HepG2 (cell line): ENCODE measurements around the gene ZIK1. TPM values are rescaled to one million over a fixed set of nuclear protein-coding genes. Genes with fewer than 3 reads are reported as not detected.

Source experiments
- FUBP1 ChIP-seq: sonication (generic); formaldehyde crosslinking; IDR thresholded peaks from 2 replicates; pipeline ENCODE4 v1.5.1; 2020; ENCODE audit warnings: missing genetic modification reagents, mild to moderate bottlenecking, borderline replicate concordance
- HMGA1 ChIP-seq: sonication (generic); formaldehyde crosslinking; conservative IDR thresholded peaks from 2 replicates; pipeline ENCODE4 v1.4.0; 2020; ENCODE audit warnings: missing genetic modification reagents
- MBNL3 ChIP-seq: fragments of 250-450 bp; sonication (Bioruptor Pico); conservative IDR thresholded peaks from 2 replicates; pipeline ENCODE4 v1.8.0; 2022; ENCODE audit warnings: mild to moderate bottlenecking, inconsistent platforms
- MEIS1 ChIP-seq: sonication (generic); formaldehyde crosslinking; IDR thresholded peaks from 2 replicates; pipeline ENCODE4 v1.9.0; 2021; ENCODE audit warnings: mild to moderate bottlenecking, missing genetic modification reagents, moderate library complexity, borderline replicate concordance
- NFE2L2 ChIP-seq: fragments of 150-350 bp; IDR thresholded peaks from 2 replicates; pipeline ENCODE4 v1.6.1; 2014; ENCODE audit warnings: low read length
- POLR2AphosphoS5 ChIP-seq: IDR thresholded peaks from 2 replicates; pipeline ENCODE4 v1.6.1; 2012; ENCODE audit warnings: low read depth, low read length
- SRF ChIP-seq: IDR thresholded peaks from 2 replicates; pipeline ENCODE4 v1.6.1; 2011; ENCODE audit warnings: mild to moderate bottlenecking, low read depth, low read length, moderate library complexity
- ZFY ChIP-seq: sonication (generic); formaldehyde crosslinking; IDR thresholded peaks from 2 replicates; pipeline ENCODE4 v1.4.0; 2020; ENCODE audit warnings: missing genetic modification reagents
- ZNF414 ChIP-seq: sonication (generic); formaldehyde crosslinking; IDR thresholded peaks from 2 replicates; pipeline ENCODE4 v1.5.0; 2020; ENCODE audit warnings: missing genetic modification reagents
- ZNF672 ChIP-seq: sonication (generic); formaldehyde crosslinking; IDR thresholded peaks from 2 replicates; pipeline ENCODE4 v1.8.1; 2022; ENCODE audit warnings: missing genetic modification reagents
- ZSCAN21 ChIP-seq: sonication (generic); formaldehyde crosslinking; IDR thresholded peaks from 2 replicates; pipeline ENCODE4 v1.8.0; 2022; ENCODE audit warnings: mild to moderate bottlenecking, missing genetic modification reagents, moderate library complexity, borderline replicate concordance
- polyA plus RNA-seq, 8 experiments: library from polyadenylated mRNA; depleted of rRNA in 3 of 8; stranded (reverse) in 7 of 8; unstranded in 1 of 8; fragments of >200 nt; fragmentation: Illumina TruSeq in 4 of 8; extraction: Trizol in 4 of 8; gene quantifications; 2 replicates each; pipeline versions ENCODE4 v1.2.1 to v1.2.3, GENCODE V29; 2011 to 2016; ENCODE audit warnings: low read depth in 4 of 8, missing spikeins in 1 of 8, mixed read lengths in 1 of 8; ENCODE audit not compliant: insufficient read depth in 1 of 8
- total RNA-seq, 5 experiments: library from RNA; depleted of rRNA; stranded (reverse); fragments of >200 nt; fragmentation: Illumina TruSeq; extraction: Trizol; gene quantifications; 2 replicates each; pipeline ENCODE4 v1.2.3, GENCODE V29; 2016; ENCODE audit warnings: low read depth in 1 of 5
- TF ChIP-seq, protein P1 (sequence below): IDR thresholded peaks from 2 replicates; pipeline ENCODE4 v1.6.1; 2016; ENCODE audit warnings: missing compliant biosample characterization, missing genetic modification reagents, borderline replicate concordance
- TF ChIP-seq, protein P2 (sequence below): sonication (generic); formaldehyde crosslinking; IDR thresholded peaks from 2 replicates; pipeline ENCODE4 v1.8.0; 2022; ENCODE audit warnings: mild to moderate bottlenecking, missing genetic modification reagents; ENCODE audit not compliant: insufficient replicate concordance
- TF ChIP-seq, protein P3 (sequence below): sonication (generic); formaldehyde crosslinking; conservative IDR thresholded peaks from 2 replicates; pipeline ENCODE4 v1.4.0; 2020; ENCODE audit warnings: missing genetic modification reagents
- TF ChIP-seq, protein P4 (sequence below): sonication (generic); formaldehyde crosslinking; IDR thresholded peaks from 2 replicates; pipeline ENCODE4 v1.4.0; 2020; ENCODE audit warnings: mild to moderate bottlenecking, low read depth, missing genetic modification reagents
- TF ChIP-seq, protein P5 (sequence below): sonication (generic); formaldehyde crosslinking; conservative IDR thresholded peaks from 2 replicates; pipeline ENCODE4 v1.4.0; 2020; ENCODE audit warnings: missing genetic modification reagents

ZIK1 gene
- total and polyA plus RNA-seq, 2 of the 13 experiments (the other 11 are each of a cell fraction or from before 2014, with no cell fraction given) = 2.1 to 7.2 TPM

DNA sequence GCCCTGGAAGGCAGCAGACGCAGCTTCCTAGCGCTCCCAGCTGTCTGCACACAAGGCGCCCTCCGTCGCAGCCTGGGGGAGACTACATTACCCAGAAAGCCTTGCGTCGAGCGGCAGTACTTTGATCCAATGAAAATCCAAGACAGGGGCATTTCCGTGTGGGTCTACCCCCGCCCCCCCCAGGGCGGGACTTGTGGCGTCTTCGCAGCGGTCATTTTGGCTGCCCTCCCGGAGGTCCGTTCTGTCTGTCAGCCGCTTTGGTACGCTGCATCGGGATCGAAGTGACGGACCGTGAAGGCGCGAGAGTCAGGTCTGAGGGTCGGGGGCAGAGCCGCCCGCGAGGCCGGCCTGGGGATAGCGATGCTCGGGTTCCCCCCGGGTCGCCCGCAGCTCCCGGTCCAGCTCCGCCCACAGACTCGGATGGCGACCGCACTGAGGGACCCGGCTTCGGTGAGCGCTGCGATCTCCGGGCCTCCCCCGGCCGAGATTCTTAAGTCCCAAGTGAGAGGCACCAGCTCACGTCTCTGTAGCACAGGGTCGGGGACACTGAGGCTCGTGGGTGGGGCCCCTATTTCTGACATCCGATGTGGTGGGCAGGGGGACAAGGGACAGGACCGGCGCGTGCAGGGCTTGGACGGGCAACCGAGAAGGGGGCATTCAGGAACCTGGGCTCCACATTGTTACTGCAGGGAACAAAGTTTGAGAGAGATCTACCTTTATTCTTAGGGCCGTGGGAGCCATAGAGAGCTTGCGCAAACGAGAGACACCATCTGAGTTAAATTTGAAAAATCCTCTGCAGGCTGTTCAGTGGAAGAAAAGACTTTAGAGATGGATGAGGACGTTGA lies 49.3 kb downstream of the ZIK1 start, which contains the start of gene ZNF211 (continued):
- TF ChIP-seq MBNL3 (CRISPR knock-in tag) (no peak), ZNF414 (CRISPR knock-in tag) (no peak), FUBP1 (CRISPR knock-in tag) (no peak), NFE2L2 (no peak), MEIS1 (CRISPR knock-in tag) (no peak), POLR2AphosphoS5 (no peak), ZSCAN21 (CRISPR knock-in tag) (0 out of 2 replicates have a peak, but pooled peaks have one; percentile 51), HMGA1 (CRISPR knock-in tag) (no peak), ZNF672 (no peak), ZFY (peak; percentile 52; the same call in 1 of the 2 replicates), SRF (no peak)
- TF ChIP-seq, protein P1, sequence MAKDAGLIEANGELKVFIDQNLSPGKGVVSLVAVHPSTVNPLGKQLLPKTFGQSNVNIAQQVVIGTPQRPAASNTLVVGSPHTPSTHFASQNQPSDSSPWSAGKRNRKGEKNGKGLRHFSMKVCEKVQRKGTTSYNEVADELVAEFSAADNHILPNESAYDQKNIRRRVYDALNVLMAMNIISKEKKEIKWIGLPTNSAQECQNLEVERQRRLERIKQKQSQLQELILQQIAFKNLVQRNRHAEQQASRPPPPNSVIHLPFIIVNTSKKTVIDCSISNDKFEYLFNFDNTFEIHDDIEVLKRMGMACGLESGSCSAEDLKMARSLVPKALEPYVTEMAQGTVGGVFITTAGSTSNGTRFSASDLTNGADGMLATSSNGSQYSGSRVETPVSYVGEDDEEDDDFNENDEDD (CRISPR knock-in tag) = peak; percentile 64; the same call in 1 of the 2 replicates
- TF ChIP-seq, protein P2, sequence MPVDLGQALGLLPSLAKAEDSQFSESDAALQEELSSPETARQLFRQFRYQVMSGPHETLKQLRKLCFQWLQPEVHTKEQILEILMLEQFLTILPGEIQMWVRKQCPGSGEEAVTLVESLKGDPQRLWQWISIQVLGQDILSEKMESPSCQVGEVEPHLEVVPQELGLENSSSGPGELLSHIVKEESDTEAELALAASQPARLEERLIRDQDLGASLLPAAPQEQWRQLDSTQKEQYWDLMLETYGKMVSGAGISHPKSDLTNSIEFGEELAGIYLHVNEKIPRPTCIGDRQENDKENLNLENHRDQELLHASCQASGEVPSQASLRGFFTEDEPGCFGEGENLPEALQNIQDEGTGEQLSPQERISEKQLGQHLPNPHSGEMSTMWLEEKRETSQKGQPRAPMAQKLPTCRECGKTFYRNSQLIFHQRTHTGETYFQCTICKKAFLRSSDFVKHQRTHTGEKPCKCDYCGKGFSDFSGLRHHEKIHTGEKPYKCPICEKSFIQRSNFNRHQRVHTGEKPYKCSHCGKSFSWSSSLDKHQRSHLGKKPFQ = no peak
- TF ChIP-seq, protein P3, sequence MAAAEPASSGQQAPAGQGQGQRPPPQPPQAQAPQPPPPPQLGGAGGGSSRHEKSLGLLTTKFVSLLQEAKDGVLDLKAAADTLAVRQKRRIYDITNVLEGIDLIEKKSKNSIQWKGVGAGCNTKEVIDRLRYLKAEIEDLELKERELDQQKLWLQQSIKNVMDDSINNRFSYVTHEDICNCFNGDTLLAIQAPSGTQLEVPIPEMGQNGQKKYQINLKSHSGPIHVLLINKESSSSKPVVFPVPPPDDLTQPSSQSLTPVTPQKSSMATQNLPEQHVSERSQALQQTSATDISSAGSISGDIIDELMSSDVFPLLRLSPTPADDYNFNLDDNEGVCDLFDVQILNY (CRISPR knock-in tag) = 0 out of 2 replicates have a peak, but pooled peaks have one; percentile 41
- TF ChIP-seq, protein P4, sequence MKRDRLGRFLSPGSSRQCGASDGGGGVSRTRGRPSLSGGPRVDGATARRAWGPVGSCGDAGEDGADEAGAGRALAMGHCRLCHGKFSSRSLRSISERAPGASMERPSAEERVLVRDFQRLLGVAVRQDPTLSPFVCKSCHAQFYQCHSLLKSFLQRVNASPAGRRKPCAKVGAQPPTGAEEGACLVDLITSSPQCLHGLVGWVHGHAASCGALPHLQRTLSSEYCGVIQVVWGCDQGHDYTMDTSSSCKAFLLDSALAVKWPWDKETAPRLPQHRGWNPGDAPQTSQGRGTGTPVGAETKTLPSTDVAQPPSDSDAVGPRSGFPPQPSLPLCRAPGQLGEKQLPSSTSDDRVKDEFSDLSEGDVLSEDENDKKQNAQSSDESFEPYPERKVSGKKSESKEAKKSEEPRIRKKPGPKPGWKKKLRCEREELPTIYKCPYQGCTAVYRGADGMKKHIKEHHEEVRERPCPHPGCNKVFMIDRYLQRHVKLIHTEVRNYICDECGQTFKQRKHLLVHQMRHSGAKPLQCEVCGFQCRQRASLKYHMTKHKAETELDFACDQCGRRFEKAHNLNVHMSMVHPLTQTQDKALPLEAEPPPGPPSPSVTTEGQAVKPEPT (CRISPR knock-in tag) = no peak
- TF ChIP-seq, protein P5, sequence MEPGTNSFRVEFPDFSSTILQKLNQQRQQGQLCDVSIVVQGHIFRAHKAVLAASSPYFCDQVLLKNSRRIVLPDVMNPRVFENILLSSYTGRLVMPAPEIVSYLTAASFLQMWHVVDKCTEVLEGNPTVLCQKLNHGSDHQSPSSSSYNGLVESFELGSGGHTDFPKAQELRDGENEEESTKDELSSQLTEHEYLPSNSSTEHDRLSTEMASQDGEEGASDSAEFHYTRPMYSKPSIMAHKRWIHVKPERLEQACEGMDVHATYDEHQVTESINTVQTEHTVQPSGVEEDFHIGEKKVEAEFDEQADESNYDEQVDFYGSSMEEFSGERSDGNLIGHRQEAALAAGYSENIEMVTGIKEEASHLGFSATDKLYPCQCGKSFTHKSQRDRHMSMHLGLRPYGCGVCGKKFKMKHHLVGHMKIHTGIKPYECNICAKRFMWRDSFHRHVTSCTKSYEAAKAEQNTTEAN (CRISPR knock-in tag) = no peak
